Breast epithelium (tissue), 4 donors: ENCODE measurements around the gene MSH5. TPM values are rescaled to one million over a fixed set of nuclear protein-coding genes. Genes with fewer than 3 reads are reported as not detected.

Source experiments
- DNase-seq, 2 donors: peaks; one replicate each; pipeline ENCODE4 v3.0.0-alpha.2; 2019; ENCODE audit warnings: low spot score in 2 of 2
- H3K27ac ChIP-seq, 2 donors: fragments of 200-600 bp; sonication (generic) in 1 of 2; one replicate each; pipeline ENCODE4 v1.5.1; 2016 to 2019; ENCODE audit warnings: mild to moderate bottlenecking in 1 of 2
- H3K27me3 ChIP-seq, 2 donors: fragments of 200-600 bp; sonication (generic) in 1 of 2; one replicate each; pipeline versions ENCODE4 v1.5.1 to v1.6.0; 2017 to 2019; ENCODE audit warnings: control low read depth in 1 of 2, mild to moderate bottlenecking in 1 of 2
- H3K36me3 ChIP-seq: fragments of 200-600 bp; one replicate; pipeline ENCODE4 v1.5.1; 2019
- H3K4me1 ChIP-seq, 2 donors: fragments of 200-600 bp; sonication (generic); one replicate each; pipeline ENCODE4 v1.5.1; 2016 to 2019; ENCODE audit warnings: control low read depth in 1 of 2
- H3K4me3 ChIP-seq, 3 donors: fragments of 200-600 bp; sonication (generic); 1 replicate in 2 of 3; 2 replicates in 1 of 3; pipeline ENCODE4 v1.5.1; 2016 to 2019; ENCODE audit warnings: mild to moderate bottlenecking in 3 of 3, moderate library complexity in 2 of 3
- H3K9me3 ChIP-seq, 2 donors: fragments of 200-600 bp; sonication (generic) in 1 of 2; one replicate each; pipeline ENCODE4 v1.5.1; 2016 to 2019; ENCODE audit warnings: control low read depth in 1 of 2
- CTCF ChIP-seq, 3 donors: fragments of 450-650 bp; IDR thresholded peaks; one replicate each; pipeline ENCODE4 v1.5.1; 2016 to 2017; ENCODE audit warnings: antibody characterized with exemption in 3 of 3, mild to moderate bottlenecking in 3 of 3, moderate library complexity in 3 of 3
- POLR2A ChIP-seq: fragments of 450-650 bp; IDR thresholded peaks from one replicate; pipeline ENCODE4 v1.6.1; 2016; ENCODE audit warnings: antibody characterized with exemption, mild to moderate bottlenecking, moderate library complexity
- POLR2AphosphoS5 ChIP-seq, 3 donors: sonication (generic); formaldehyde crosslinking; IDR thresholded peaks; one replicate each; pipeline ENCODE4 v1.6.1; 2017; ENCODE audit warnings: antibody characterized with exemption in 3 of 3
- intact Hi-C: fragments of 100-400 bp; cut with DNase I; formaldehyde crosslinking; loops from one replicate; pipeline ENCODE4 v1.15.1; 2023; ENCODE audit warnings: low total_unique reads
- total RNA-seq, 3 donors: library from RNA; depleted of rRNA; stranded (reverse); fragments of >200 nt; gene quantifications; one replicate each; pipeline ENCODE4 v1.1.0, GENCODE V29; 2016

MSH5 gene
- total RNA-seq, 3 donors from 2014 or later: 7.9 to 13.4 (median 8.0) TPM

- no peak for DNase-seq
- peaks cover 7 to 26% of the 10 kb centered on the region in 2 donors for H3K4me1 ChIP-seq
- intact Hi-C loops: no loop called here
- H3K36me3 ChIP-seq: no peaks in the 10 kb centered on the region
- H3K4me3 ChIP-seq: no peak overlapping the region
- no peaks in the 10 kb centered on the region for H3K27me3 ChIP-seq
- no peaks in the 10 kb centered on the region for H3K9me3 ChIP-seq
- no peak overlapping the region for H3K27ac ChIP-seq
- TF ChIP-seq POLR2A (no peak), CTCF (IDR thresholded peaks at IDR 0.05) (no peak), POLR2AphosphoS5 (IDR thresholded peaks at IDR 0.05) (no peak)
Observed at GRCh38 chr6:31741815-31742214, 2.0 kb downstream of the MSH5 start.

GRCh38 chr6:31742894-31743293, 3.1 kb downstream of the MSH5 start:
- Histone ChIP-seq H3K36me3 (no peaks in the 10 kb centered on the region), H3K4me1 (peaks cover 5 to 16% of the 10 kb centered on the region in 2 donors), H3K4me3 (no peak overlapping the region), H3K27me3 (no peaks in the 10 kb centered on the region), H3K9me3 (no peaks in the 10 kb centered on the region), H3K27ac (no peak overlapping the region)
- no peak for TF ChIP-seq CTCF (IDR thresholded peaks at IDR 0.05)
- TF ChIP-seq POLR2A: no peak
- TF ChIP-seq POLR2AphosphoS5 (IDR thresholded peaks at IDR 0.05): no peak
- DNase-seq: no peak
- intact Hi-C loops: no loop called here

GRCh38 chr6:31744422-31744821, 4.6 kb downstream of the MSH5 start:
- Histone ChIP-seq H3K4me1 (peaks cover under 1 to 1% of the 10 kb centered on the region in 2 donors), H3K4me3 (no peak overlapping the region), H3K27me3 (no peaks in the 10 kb centered on the region), H3K36me3 (no peaks in the 10 kb centered on the region), H3K27ac (no peak overlapping the region), H3K9me3 (no peaks in the 10 kb centered on the region)
- no peak for TF ChIP-seq POLR2AphosphoS5 (IDR thresholded peaks at IDR 0.05)
- intact Hi-C loops: no loop called here
- DNase-seq: no peak

- H3K4me1 ChIP-seq: no peaks in the 10 kb centered on the region
- H3K36me3 ChIP-seq: no peaks in the 10 kb centered on the region
- no peak for DNase-seq
- H3K9me3 ChIP-seq: no peaks in the 10 kb centered on the region
- intact Hi-C loops: no loop called here
- H3K27ac ChIP-seq: no peak overlapping the region
- H3K4me3 ChIP-seq: no peak overlapping the region
- no peaks in the 10 kb centered on the region for H3K27me3 ChIP-seq
- no peak for TF ChIP-seq POLR2AphosphoS5 (IDR thresholded peaks at IDR 0.05)
- no peak for TF ChIP-seq POLR2A
- TF ChIP-seq CTCF (IDR thresholded peaks at IDR 0.05): no peak
Observed at GRCh38 chr6:31749301-31750036, 9.7 kb downstream of the MSH5 start.

DNA sequence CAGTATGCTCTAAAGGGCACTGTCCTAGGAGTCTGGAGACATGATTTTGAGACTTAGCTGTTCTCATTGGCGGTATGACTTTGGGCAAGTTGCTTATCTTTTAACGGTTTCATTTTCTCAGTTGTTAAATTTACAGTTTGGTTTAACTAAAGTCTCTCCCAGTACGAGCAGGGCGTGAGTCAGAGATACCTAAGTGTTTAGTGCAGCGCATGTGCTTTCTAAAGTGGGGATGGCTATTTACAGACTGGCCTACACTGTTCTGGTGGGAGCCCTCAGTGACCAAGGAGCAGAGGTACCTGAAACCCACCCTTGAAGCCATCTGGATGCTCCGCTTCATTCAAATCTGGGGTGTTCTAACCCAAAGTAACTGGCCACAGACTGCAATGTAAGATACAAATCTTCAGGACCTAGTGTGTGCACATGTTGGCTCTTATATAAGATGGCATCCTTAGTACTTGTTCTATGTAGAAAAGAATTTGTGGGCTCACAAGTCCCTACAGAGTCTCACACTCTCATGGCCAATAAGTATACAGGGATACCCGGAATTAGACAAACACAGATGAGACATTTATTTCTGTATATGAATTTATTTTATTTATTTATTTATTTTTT, 10.7 kb downstream of the MSH5 start:
- no peaks in the 10 kb centered on the region for H3K9me3 ChIP-seq
- no peak overlapping the region for H3K4me3 ChIP-seq
- TF ChIP-seq POLR2A (no peak), POLR2AphosphoS5 (IDR thresholded peaks at IDR 0.05) (no peak), CTCF (IDR thresholded peaks at IDR 0.05) (no peak)
- intact Hi-C loops: no loop called here
- DNase-seq: no peak
- no peaks in the 10 kb centered on the region for H3K27me3 ChIP-seq
- no peaks in the 10 kb centered on the region for H3K4me1 ChIP-seq
- H3K27ac ChIP-seq: no peak overlapping the region
- no peaks in the 10 kb centered on the region for H3K36me3 ChIP-seq
